ENCODE data around the gene MAPKAP1. TPM values are rescaled to one million over a fixed set of nuclear protein-coding genes. Genes with fewer than 3 reads are reported as not detected.

The MAPKAP1 gene
- total RNA-seq, 8 experiments from 2014 or later, result 36.0 to 159 (median 58.8) TPM

- Histone ChIP-seq H3K4me3 (no peak overlapping the region), H3K27ac (no peak overlapping the region), H3K4me1 (replicated peaks in 1 of 2) (peaks cover 23 to 35% of the 10 kb centered on the region in 2 donors)
- WGBS, 10 experiments, result 60 to 93% (median 83%) methylated on average over 1 to 5 of the region's 14 CpGs; no CpG with 5 or more reads in 6 of the 10 experiments
- no peak for ATAC-seq (replicated peaks in 6 of 8)
- in situ Hi-C loops (cut with MboI; ENCODE audit: low pct_unique_long_range_greater_than_20kb in 2 of 9, low sequenced_read_pairs in 9 of 9, unreplicated experiment in 9 of 9), result no loop called here
These were observed 274.2 kb downstream of the MAPKAP1 start for GRCh38 chr9:125432715-125433385.

DNA sequence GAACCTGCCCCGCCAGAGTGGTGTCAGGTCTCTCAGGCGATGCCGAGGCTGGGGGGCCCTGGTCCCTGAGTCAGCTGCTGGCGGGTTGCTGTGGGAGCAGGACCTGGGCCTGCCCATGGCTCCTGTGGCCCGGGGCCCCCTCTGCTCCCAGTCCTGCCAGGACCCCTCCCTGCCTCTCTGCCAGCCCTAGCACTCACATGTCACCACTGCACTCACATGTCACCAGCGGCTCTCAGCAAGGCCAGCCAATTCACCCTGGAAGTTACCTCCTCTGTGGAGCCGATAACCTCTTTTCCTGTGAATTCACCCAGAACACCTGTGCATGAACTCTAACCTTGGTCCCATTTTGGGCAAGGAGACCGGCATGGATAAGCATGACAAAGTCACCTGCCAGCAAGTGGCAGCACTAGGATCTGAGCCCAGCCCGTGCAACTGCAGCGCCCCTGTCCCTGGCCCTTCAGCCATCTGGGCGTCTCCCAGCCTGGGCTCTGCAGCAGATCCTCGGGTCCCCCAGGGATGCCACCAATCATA lies 275.2 kb downstream of the MAPKAP1 start:
- 53 to 100% (median 90%) methylated on average over 1 to 5 of the region's 12 CpGs; no CpG with 5 or more reads in 5 of the 10 experiments for WGBS, 10 experiments
- no peak overlapping the region for H3K27ac ChIP-seq
- no peak overlapping the region for H3K4me3 ChIP-seq
- ATAC-seq (replicated peaks in 6 of 8), result peak in 1 of 8 experiments; percentile 14
- in situ Hi-C loops (cut with MboI; ENCODE audit: low pct_unique_long_range_greater_than_20kb in 2 of 9, low sequenced_read_pairs in 9 of 9, unreplicated experiment in 9 of 9), result no loop called here
- H3K4me1 ChIP-seq (replicated peaks in 1 of 2), result peaks cover 27 to 35% of the 10 kb centered on the region in 2 donors

DNA sequence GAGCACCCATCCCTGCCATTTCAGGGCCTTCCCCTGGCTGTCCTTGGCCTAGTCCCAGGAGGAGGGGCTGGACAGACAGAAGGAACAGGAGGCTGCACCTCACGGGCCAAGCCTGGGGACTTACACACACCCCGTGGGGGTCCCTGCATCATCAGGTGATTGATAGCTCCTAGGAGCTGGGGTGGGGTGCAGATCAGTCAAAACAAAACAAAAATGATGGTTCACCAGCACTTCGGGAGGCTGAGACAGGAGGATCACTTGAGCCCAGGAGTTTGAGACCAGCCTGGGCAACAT lies 276.0 kb downstream of the MAPKAP1 start:
- no peak overlapping the region for H3K27ac ChIP-seq
- H3K4me1 ChIP-seq (replicated peaks in 1 of 2), result peaks cover 27 to 36% of the 10 kb centered on the region in 2 donors
- in situ Hi-C loops (cut with MboI; ENCODE audit: low pct_unique_long_range_greater_than_20kb in 2 of 9, low sequenced_read_pairs in 9 of 9, unreplicated experiment in 9 of 9), result no loop called here
- no peak overlapping the region for H3K4me3 ChIP-seq
- ATAC-seq (replicated peaks in 6 of 8), result no peak
- WGBS, 10 experiments, result 86 to 100% methylated on average over 1 of the region's 3 CpGs; no CpG with 5 or more reads in 8 of the 10 experiments

- ATAC-seq (replicated peaks in 6 of 8), result peak in 3 of 8 experiments; percentile 27 to 78 (median 30)
These were observed 276.6 kb downstream of the MAPKAP1 start for GRCh38 chr9:125430161-125431011.

GRCh38 chr9:125429476-125430160 lies 277.4 kb downstream of the MAPKAP1 start:
- in situ Hi-C loops (cut with MboI; ENCODE audit: low pct_unique_long_range_greater_than_20kb in 2 of 9, low sequenced_read_pairs in 9 of 9, unreplicated experiment in 9 of 9), result no loop called here
- Histone ChIP-seq H3K4me3 (no peak overlapping the region), H3K27ac (no peak overlapping the region), H3K4me1 (replicated peaks in 1 of 2) (peaks cover 27 to 44% of the 10 kb centered on the region in 2 donors)
- ATAC-seq (replicated peaks in 6 of 8), result no peak
- WGBS, 10 experiments, result 80 to 100% (median 93%) methylated on average over 1 to 3 of the region's 20 CpGs; no CpG with 5 or more reads in 5 of the 10 experiments

More at GRCh38 chr9:125430161-125431011, 276.6 kb downstream of the MAPKAP1 start:
- no peak overlapping the region for H3K4me3 ChIP-seq
- peak overlapping the region in 1 of 2 donors; percentile 16 for H3K27ac ChIP-seq
- H3K4me1 ChIP-seq (replicated peaks in 1 of 2), result peaks cover 27 to 42% of the 10 kb centered on the region in 2 donors
- WGBS, 10 experiments, result 17 to 100% (median 68%) methylated on average over 1 to 9 of the region's 21 CpGs; no CpG with 5 or more reads in 5 of the 10 experiments
- in situ Hi-C loops (cut with MboI; ENCODE audit: low pct_unique_long_range_greater_than_20kb in 2 of 9, low sequenced_read_pairs in 9 of 9, unreplicated experiment in 9 of 9), result no loop called here

GRCh38 chr9:125428902-125429467 lies 278.0 kb downstream of the MAPKAP1 start:
- H3K27ac ChIP-seq, result no peak overlapping the region
- in situ Hi-C loops (cut with MboI; ENCODE audit: low pct_unique_long_range_greater_than_20kb in 2 of 9, low sequenced_read_pairs in 9 of 9, unreplicated experiment in 9 of 9), result no loop called here
- no peak overlapping the region for H3K4me3 ChIP-seq
- H3K4me1 ChIP-seq (replicated peaks in 1 of 2), result peaks cover 27 to 41% of the 10 kb centered on the region in 2 donors
- ATAC-seq (replicated peaks in 6 of 8), result no peak
- 38 to 100% (median 72%) methylated on average over 1 to 13 of the region's 16 CpGs; no CpG with 5 or more reads in 4 of the 10 experiments for WGBS, 10 experiments

DNA sequence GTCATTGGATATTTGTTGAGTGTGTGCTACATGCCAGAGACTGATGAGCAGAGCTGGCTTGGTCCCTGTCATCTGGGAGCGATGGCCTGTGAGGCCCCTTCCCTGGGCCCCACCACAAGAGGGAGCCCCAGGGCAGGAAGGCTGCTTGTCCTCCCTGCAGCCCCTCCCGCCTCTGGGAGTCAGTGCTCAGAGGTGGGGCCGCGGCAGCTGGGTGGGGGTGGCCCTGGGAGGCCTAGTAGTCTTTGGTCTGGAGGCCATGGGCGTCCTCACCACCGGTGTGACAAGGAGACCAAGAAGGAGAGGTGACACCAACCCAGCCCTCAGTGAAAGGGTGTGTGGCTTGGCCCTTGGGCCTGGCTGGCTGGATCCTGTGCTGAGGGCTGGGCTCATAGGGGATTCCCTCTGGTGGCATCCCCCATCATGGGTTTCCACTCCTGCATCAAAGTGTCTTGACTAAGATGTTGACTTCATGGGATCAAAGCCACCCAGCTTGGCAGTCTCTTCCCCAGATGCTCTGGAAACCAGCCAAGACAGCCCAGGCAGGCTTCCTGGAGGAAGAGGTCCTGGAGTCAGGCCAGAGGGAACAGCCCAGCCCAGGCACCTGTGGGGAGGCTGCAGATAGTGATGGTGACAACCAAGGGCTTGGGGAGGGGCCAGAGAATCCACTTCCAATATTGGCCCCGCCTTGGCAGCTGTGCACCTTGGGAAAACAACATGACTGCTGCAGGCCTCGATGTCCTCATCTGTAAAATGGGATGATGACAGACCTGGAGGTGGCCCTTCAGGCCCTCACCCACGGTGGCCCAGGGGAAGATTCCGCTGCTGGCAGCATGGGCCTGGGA lies 278.7 kb downstream of the MAPKAP1 start:
- Histone ChIP-seq H3K4me3 (no peak overlapping the region), H3K4me1 (replicated peaks in 1 of 2) (peaks cover 20 to 36% of the 10 kb centered on the region in 2 donors), H3K27ac (no peak overlapping the region)
- 75 to 100% (median 90%) methylated on average over 1 to 2 of the region's 10 CpGs; no CpG with 5 or more reads in 6 of the 10 experiments for WGBS, 10 experiments
- ATAC-seq (replicated peaks in 6 of 8), result peak in 1 of 8 experiments; percentile 18
- in situ Hi-C loops (cut with MboI; ENCODE audit: low pct_unique_long_range_greater_than_20kb in 2 of 9, low sequenced_read_pairs in 9 of 9, unreplicated experiment in 9 of 9), result no loop called here

- 0 to 100% (median 93%) methylated on average over 1 to 8 of the region's 18 CpGs; no CpG with 5 or more reads in 4 of the 10 experiments for WGBS, 10 experiments
- peak in 1 of 8 experiments; percentile 8 for ATAC-seq (replicated peaks in 6 of 8)
- Histone ChIP-seq H3K27ac (no peak overlapping the region), H3K4me3 (no peak overlapping the region), H3K4me1 (replicated peaks in 1 of 2) (peaks cover 15 to 31% of the 10 kb centered on the region in 2 donors)
- in situ Hi-C loops (cut with MboI; ENCODE audit: low pct_unique_long_range_greater_than_20kb in 2 of 9, low sequenced_read_pairs in 9 of 9, unreplicated experiment in 9 of 9), result no loop called here
These were observed 279.5 kb downstream of the MAPKAP1 start for GRCh38 chr9:125427556-125427955.

DNA sequence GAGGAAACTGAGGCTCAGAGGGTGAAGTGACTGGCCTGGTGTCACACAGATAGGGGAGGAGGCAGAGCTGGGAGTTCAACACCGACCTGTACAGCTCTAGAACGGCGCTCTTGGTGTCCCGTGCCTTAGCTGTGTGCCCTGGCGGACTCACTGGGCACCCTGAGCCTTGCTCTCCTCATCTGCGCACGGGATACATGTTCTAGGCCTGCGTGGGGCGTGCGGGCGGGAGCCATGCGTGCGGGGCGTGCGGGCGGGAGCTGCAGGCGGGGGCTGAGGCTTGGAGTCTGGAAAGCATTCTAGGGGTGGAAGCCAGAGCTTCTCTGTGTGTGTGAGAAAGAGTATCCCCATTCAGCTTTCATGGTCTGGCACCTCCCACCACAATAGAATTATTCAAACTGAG lies 280.1 kb downstream of the MAPKAP1 start:
- H3K4me1 ChIP-seq (replicated peaks in 1 of 2), result peaks cover 15 to 28% of the 10 kb centered on the region in 2 donors
- in situ Hi-C loops (cut with MboI; ENCODE audit: low pct_unique_long_range_greater_than_20kb in 2 of 9, low sequenced_read_pairs in 9 of 9, unreplicated experiment in 9 of 9), result no loop called here
- WGBS, 10 experiments, result no CpG with 5 or more reads among the region's 17 CpGs
- peak in 2 of 8 experiments; percentile 42 to 46 for ATAC-seq (replicated peaks in 6 of 8)
- H3K27ac ChIP-seq, result no peak overlapping the region
- H3K4me3 ChIP-seq, result no peak overlapping the region

- ATAC-seq (replicated peaks in 6 of 8), result no peak
These were observed 281.0 kb downstream of the MAPKAP1 start for GRCh38 chr9:125425901-125426515.

GRCh38 chr9:125425170-125425897 lies 281.7 kb downstream of the MAPKAP1 start:
- H3K4me1 ChIP-seq (replicated peaks in 1 of 2), result peaks cover 14 to 31% of the 10 kb centered on the region in 2 donors
- in situ Hi-C loops (cut with MboI; ENCODE audit: low pct_unique_long_range_greater_than_20kb in 2 of 9, low sequenced_read_pairs in 9 of 9, unreplicated experiment in 9 of 9), result no loop called here
- H3K4me3 ChIP-seq, result no peak overlapping the region
- 41 to 100% (median 78%) methylated on average over 2 to 14 of the region's 19 CpGs; no CpG with 5 or more reads in 1 of the 10 experiments for WGBS, 10 experiments
- ATAC-seq (replicated peaks in 6 of 8), result peak in 4 of 8 experiments; percentile 18 to 56 (median 34)
- peak overlapping the region in 1 of 2 donors; percentile 36 for H3K27ac ChIP-seq

More at GRCh38 chr9:125425901-125426515, 281.0 kb downstream of the MAPKAP1 start:
- in situ Hi-C loops (cut with MboI; ENCODE audit: low pct_unique_long_range_greater_than_20kb in 2 of 9, low sequenced_read_pairs in 9 of 9, unreplicated experiment in 9 of 9), result no loop called here
- Histone ChIP-seq H3K4me1 (replicated peaks in 1 of 2) (peaks cover 15 to 36% of the 10 kb centered on the region in 2 donors), H3K4me3 (no peak overlapping the region), H3K27ac (no peak overlapping the region)
- WGBS, 10 experiments, result 53 to 100% (median 100%) methylated on average over 1 to 7 of the region's 14 CpGs; no CpG with 5 or more reads in 1 of the 10 experiments
